Measurements from ENCODE around the gene MAP3K2.
A peak's percentile ranks its signal among the peaks of the same experiment; 100 is the strongest.

MAP3K2 gene

DNA sequence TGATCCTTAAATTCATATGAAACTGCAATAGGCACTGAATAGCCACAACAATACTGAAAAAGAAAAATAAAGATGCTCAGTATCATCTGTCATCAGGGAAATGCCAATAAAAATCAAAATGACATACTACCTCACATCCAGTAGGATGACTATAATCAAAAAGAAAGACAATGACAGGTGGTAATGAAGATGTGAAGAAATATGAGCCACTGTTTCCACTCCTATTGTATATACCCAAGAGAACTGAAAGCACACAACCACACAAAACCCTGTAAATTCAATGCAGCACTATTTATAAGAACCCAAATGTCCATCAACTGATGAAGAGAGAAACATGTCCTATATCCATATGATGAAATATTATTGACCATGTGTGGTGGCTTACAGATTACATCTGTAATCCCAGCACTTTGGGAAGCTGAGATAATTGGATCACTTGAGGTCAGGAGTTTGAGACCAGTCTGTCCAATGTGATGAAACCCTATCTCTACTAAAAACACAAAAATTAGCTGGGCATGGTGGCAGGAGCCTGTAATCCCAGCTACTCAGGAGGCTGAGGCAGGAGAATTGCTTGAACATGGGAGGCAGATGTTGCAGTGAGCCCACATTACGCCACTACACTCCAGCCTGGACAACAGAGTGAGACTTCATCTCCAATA is 39.9 kb downstream of the MAP3K2 start:
- DNase-seq = no peak

GRCh38 chr2:127347015-127347414 is 40.8 kb downstream of the MAP3K2 start:
- DNase-seq = no peak

DNA sequence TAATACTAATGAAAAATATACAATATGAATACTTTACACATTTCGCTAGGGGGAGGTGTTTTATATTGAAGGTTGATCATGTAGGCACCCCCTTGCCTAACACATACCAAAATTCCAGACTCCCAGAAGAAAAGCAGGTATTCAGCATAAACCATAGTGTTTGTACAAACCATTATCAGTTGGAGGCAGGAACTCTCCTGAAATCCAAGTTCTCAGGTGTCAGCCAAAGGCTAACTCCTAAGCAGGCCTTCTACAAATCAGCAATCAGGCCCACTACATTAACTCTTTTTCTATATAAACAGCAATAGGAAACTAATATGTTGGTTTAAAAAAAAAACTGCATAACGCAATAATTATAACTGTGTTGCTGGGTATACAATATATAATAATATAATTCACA is 44.5 kb downstream of the MAP3K2 start:
- no peak for DNase-seq

DNA sequence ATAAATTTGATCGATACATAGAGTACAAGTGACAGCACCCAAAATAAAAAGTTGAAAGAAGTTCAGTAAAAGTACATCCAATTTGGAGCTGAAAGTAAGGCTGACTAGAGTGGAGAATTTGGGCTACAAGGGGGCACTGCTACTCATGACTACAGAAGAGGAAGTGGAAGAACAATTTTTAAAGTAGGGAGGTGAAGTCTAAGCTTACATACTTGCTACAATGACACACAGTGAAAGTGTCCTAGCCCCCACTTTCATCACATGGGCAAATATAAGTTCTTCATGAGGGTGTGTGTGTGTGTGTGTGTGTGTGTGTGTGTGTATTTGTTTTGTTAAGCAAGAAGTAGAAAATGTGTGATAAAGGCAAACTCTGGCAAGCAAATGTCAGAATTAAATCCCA is 45.7 kb downstream of the MAP3K2 start:
- no peak for DNase-seq

DNA sequence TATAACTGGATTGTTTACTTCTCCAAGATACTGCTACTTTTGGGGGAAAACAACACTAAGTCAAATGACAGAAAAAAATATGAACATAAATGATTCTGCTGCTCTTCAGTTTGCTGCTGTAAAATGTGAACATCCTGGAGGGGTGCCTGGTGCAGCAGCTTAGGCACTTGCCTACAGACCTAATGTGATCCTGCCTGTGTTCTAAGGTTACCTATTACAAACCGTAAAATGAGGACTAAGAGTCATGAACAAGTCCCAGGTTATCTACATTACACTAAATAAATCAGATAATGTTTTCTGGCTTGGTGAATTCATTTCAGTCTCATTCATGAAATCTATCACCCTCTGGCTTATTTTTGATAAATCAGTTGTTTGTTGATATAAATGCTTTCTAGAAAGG is 55.4 kb downstream of the MAP3K2 start:
- DNase-seq = no peak

GRCh38 chr2:127330753-127331152 is 57.0 kb downstream of the MAP3K2 start:
- no peak for DNase-seq

GRCh38 chr2:127326289-127326945 is 61.4 kb downstream of the MAP3K2 start:
- no peak for DNase-seq

DNA sequence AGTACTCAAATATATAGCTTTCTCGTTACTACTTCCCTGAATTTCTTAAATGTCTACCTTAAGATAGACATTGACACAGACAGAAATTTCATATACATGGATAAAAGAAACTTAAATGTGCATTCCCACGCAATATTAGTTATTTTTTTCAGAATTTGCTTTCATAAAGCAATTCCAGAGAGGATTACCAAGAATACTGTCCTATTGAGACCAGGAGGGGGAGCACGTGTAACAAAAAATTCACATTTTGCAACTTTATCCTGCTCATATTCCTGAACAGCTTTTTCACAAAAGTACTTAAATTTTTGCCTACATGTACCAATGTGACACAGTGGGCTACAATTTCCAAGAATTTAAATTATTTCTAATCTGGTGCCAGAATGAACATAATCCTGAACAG is 63.1 kb downstream of the MAP3K2 start:
- no peak for DNase-seq

DNA sequence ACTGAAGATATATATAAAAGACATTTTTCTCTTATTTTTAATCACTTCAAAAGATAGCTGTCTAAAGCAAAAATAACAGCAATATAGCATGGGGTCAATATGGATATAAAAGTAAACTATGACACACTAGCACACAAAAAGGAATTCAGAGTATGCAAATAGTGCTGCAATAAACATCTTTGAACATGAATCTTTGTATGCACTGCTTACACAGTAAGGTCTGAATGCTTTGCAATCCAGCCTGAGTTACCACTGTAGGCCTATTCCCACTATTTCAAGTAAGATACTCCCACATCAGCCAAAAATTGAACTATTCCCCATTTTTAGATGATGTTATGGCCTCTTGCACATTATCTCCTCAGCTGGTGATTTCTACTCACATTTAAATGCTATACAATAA is 66.5 kb downstream of the MAP3K2 start:
- no peak for DNase-seq

GRCh38 chr2:127320586-127321275 is 67.0 kb downstream of the MAP3K2 start:
- no peak for DNase-seq

- no peak for DNase-seq
These were observed 67.7 kb downstream of the MAP3K2 start for GRCh38 chr2:127320067-127320466.

DNA sequence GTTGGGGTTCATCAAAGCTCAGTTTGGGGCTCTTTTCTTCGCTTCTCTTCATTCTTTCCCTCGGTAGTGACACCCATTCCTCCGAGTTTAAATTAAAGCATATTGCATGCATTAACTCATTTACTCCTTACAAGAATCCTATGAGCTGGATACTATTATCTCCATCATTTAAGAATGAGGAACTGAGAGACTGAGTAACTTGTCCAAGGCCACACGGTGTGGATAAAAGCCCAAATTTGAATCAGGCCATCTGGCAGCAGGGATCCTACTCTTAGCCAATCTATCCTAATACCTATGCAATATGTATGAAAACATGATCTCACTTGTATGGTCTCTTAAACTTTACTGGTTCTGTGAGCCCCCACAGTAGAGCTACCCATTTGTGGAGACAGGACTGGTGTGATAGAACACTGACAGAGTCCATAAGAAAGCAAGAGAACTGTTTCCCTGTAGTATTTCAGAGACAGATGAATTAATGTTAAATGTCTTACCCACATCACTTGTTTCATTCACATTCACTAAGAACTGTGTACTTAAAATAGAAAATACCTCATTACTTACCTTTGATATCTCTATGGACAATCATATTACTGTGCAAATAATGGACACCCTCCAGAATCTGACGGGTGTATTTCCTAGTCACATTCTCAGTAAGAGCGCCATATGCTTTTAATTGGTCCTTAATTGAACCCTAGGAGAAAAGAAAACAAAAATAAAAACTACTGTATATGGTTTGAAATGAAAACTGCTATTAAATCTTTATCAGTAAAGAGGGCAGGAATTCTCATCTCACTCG is 73.4 kb downstream of the MAP3K2 start:
- no peak for DNase-seq

- DNase-seq = no peak
These were observed 74.4 kb downstream of the MAP3K2 start for GRCh38 chr2:127313406-127313805.

DNA sequence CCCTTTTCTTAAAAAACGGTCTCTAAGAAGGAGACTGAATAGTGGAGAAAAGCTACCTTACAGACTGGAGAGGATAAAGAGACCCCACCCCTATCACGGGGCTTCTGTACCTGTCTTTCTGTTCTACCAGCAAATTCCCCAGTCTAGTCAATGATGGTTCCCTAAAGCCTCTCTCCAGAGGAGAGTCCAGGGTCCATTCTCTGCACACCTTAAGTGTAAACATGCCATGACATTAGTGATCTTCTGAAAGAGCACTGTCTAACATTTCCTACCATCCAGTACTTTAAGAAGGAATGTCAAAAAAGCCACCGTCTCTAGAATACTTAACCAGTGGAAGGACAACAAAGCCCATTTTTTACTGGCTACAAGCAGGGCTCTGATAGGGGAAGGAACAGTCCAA is 76.8 kb downstream of the MAP3K2 start:
- DNase-seq = no peak

- no peak for DNase-seq
These were observed 78.3 kb downstream of the MAP3K2 start for GRCh38 chr2:127309468-127309867.

DNA sequence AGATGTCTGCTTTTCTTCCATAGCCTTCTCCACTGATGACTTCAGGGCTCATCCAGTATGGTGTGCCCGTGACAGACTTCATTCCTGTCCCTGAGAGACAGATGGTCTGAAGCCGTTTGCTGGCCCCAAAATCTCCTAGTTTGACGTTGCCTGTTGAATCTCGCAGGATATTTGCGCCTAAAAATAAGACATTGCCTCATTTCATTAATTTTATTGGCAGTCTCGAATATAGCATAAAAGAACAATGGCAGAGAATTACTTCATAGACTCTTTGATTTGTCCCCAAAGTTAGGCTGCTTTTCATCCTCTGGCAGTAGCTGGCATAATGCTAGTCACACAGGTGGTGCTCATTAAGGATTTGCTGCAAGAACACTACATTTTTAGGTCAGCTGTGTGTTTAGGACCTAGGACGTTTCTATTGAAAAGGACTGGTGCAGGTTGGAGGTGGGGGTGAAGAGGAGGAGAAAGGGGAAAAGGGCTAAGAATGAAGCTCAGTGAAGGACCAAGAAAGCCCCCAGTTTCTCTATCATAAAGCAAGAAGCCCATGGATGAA is 79.1 kb downstream of the MAP3K2 start:
- DNase-seq = no peak

DNA sequence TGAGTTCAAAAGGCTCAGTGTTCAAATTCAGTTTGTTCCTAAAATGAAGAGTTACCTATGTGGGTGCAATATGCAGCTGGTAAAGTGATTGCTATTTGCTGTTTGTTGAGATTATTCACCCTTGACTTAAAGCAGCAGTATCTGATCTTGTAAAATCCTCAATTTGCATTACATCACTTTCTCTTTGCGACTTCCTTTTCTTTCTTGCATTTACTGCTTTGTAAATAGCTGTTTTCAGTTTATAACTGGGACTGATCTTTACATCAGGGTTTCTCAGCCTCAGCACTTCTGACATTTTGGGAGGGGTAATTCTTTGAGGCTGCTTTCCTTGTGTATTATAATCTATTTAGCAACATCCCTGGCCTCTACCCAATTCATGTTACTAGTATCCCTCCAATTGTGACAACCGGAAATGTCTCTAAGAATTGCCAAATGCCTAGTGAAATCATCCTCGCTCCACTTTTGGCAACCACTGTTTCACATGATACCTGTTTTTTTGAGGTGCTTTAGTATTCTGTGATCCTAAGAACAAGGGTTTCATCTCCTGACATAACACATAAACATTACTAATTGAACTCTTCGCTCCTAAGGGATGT is 81.7 kb downstream of the MAP3K2 start:
- DNase-seq = no peak

DNA sequence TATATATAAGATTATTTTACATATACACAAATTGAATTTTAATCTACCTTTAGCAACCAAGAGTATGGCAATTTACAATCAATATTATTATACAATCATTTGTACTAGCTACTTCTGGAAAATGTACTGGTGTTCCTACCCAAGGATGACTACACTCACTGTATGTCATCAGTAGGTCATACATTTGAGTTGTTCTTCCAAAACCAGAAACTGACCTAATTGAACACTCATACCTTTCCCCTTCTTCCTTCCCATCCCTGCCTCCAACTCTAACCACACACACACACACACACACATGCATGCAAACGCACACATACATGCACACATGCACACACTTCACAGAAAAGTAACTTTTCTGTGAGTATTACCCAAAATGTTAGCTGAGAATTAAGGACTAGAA is 85.6 kb downstream of the MAP3K2 start:
- DNase-seq = no peak

- DNase-seq = peak; percentile 87 to 89
These were observed 93.8 kb downstream of the MAP3K2 start, which contains the start of gene ERCC3 for GRCh38 chr2:127293748-127294562. Gene ERCC3 (minus strand): TSS chr2:127294144. CDS start chr2:127294081, 63 bp downstream.

DNA sequence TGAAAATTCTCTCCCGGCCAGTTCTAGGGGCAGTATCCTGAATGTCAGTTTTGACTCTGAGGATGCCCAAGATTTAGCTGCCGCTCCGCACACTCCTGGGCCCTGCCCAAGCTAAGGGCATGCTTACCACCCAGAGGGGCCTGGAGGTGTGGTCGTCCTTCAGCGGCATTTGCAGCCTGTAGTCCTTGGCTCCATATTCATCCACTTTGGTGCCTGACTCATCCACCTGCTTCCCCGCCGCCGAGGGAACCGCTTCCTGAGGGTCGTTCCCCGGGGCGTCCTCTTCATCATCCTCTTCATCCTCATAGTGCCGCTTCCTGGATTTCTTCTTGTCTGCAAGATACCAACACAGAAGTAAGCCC is 94.4 kb downstream of the MAP3K2 start:
- peak; percentile 21 to 36 for DNase-seq

- DNase-seq = no peak
These were observed 99.5 kb downstream of the MAP3K2 start for GRCh38 chr2:127288274-127288673.

GRCh38 chr2:127283275-127283674 is 104.5 kb downstream of the MAP3K2 start:
- no peak for DNase-seq

All from activated CD4-positive, alpha-beta T cell treated with anti-CD3 and anti-CD28 coated beads, Interleukin-2, amount 50 U/mL, for 48 hours (primary cell).